GM18502 (cell line): ENCODE data around the gene TIMM13.

Experiments
- ATAC-seq: cut with Tn5 transposase; IDR thresholded peaks from one replicate; pipeline ENCODE4 v1.9.1; 2021; ENCODE audit warnings: mild to moderate bottlenecking; ENCODE audit not compliant: unreplicated experiment, poor library complexity

Gene TIMM13

DNA sequence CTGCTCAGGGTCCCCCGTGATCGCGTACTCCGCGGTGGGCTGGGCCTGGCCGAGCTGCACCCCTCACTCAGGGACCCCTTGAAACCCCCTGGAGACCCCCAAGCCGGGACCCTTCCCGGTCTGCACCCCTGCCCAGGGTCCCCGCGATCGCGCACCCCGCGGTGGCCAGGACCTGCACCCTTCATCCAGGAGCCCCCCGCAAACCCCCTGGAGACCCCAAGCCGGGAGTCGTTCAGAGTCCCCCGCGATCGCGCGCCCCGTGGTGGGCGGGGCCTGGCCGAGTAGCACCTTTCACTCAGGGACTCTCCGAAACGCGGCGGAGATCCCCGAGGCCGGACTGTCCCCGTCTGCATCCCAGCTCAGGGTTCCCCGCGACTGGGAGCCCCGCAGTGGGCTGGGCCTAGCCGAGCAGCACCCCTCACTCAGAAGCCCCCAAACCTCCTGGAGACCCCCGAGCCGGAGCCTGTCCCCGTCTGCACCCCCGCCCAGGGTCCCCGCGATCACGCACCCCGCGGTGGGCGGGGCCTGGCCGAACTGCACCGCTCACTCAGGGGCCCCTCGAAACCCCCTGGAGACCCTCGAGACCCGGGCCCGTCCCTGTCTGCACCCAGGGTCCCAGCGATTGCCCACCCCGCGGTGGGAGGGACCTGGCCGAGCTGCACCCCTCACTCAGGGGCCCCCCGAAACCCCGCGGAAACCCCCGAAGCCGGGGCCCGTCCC, 28.6 kb upstream of the TIMM13 start:
- peak; percentile 42 for ATAC-seq

DNA sequence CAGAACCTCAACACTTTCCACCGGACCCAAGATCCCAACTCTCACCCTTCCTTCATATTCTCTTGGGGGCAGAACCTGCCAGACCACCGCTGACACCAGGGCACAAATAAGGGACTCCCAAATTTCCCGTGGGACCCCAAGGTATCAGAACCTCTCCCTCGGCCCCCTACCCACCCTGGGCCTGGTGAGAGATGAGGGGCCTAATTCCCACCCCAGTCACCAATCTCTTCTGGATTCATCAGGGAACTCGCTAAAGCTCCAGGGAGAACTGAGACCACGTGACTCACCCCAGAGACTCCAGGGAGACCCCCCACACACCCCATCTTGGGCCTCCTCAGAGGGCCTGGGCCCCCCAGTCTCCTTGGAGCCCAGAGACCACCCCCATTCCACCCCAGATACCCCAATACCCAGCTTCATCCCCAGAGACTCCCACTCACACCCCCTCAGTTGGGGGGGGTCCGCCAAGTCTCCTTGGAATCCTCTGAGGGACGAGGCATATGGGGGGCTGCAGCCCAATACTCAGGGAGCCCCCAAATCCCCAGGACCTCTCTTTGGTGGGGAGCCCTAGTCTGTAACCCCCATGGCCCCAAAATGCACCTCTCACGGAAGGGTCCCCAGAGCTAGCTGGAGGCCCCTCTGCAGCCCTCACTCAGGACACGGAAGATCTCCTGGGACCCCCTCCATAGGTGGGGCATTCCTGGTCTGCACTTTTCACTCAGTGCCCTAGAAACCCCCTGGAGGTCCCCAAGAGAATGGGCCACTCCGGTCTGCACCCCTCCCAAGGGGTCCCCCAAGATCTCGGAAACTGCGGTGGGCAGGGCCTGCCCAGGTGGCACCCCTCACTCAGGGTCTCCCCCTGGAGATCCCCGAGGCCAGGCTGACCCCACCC, 27.8 kb upstream of the TIMM13 start:
- no peak for ATAC-seq

DNA sequence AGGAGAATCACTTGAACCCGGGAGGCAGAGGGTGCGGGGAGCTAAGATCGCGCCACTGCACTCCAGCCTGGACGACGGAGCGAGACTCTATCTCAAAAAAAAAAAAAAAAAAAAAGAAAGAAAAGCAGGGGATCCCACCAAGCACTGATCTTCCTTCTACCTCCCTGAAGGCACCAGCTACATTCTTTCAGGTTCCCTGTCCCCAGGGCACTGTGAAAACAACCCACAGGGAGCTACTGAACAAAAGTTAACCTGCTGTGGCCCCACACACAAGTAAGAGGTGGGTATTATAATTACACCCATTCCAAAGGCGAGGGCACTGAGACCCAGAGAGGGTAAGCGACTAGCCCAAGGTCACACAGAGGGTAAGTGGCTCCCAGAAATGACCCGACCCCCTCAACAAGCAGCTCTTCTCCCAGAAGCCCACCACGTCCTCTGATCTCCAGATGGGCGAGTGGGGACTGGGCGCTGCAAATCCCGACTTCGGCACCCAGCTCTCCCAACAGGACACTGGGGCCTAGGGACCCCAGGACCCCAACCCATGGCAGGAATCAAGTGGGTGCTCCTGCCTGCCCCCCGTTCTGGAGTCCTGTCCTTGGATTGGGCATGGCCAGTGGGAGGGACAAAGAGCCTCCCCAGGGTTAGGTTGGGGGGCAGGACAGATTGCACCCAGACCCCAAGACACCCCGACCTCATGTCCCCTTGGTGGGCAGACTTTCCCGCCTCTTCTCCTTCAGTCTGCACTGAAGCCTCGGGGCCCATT, 27.0 kb upstream of the TIMM13 start:
- ATAC-seq: no peak

DNA sequence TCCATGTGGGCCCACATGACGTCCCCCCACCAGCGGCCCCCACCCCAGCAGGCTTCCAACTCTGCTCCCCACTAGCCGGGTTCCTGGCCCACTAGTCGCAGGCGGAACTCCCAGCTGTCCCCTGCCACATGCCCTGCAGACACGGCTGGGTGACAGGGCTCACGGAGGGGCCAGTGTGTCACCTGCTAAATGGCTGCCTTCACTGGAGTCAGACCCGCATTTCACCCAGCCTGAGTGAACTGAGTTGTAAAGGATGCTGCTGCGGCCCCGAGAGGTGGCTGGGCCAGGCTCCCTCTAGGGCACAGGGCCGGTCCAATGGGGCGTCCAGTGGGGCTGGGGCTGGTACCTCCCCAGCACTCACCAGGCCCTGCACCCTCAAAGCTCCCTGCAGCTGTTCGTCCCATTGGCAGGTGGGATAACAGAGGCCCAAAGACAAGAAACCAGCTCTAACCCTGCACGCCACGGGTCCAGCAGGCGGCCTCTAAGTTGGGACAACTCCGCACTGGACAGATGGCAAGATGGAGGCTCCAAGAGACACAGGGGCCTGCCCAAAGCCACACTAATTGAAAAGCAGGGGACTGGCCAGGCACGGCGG, 26.1 kb upstream of the TIMM13 start:
- ATAC-seq: no peak

DNA sequence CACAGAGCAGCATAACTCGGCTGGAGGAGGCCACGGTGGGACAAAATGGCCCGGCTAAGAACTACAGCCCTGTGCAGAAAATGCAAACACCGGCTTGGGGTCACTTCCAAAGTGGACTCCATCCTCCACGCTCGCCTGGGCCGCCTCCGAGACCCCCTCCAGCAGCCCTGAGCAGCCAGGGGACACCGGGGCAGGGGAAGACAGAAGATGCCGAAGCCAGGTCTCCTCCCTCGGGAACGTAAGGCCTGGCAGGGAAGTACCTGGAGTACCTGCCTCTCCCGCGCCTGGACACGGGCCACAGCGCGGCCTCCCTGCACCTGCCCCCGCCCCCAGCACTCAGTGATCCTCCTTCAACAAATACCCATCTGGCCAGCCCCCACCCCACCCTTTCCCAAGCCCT, 24.4 kb upstream of the TIMM13 start:
- ATAC-seq: no peak

DNA sequence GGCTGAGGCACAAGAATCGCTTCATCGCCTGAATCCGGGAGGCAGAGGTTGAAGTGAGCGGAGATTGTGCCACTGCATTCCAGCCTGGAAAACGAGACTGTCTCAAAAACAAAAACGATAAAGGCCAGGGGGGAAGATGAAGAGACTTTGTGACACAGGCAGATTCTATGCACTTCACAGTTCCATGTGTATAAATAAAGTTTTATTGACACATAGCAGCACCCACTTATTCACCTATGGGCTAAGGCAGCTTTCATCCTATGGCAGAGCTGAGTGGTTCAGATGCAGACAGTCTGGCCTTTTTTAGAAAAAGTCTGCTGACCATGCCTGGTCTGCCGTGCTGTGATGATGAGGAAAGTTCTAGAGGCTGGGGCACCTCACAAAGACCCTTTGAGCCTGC, 23.8 kb upstream of the TIMM13 start:
- no peak for ATAC-seq

DNA sequence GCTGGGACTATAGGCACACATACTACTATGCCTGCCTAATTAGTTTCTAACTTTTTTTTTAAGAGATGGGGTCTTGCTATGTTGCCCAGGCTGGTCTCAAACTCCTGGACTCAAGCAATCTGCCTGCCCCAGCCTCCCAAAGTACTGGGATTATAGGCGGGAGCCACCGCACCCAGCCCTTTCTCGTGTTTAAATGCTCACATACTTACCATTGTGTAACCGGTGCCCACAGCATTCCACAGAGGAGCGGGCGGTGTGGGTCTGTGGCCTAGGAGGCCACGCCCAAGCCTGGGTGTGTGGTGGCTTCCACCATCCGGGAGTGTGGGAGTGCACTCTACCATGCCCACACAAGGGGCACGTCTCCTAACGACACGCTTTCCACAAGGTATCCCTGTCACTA, 21.6 kb upstream of the TIMM13 start:
- no peak for ATAC-seq

DNA sequence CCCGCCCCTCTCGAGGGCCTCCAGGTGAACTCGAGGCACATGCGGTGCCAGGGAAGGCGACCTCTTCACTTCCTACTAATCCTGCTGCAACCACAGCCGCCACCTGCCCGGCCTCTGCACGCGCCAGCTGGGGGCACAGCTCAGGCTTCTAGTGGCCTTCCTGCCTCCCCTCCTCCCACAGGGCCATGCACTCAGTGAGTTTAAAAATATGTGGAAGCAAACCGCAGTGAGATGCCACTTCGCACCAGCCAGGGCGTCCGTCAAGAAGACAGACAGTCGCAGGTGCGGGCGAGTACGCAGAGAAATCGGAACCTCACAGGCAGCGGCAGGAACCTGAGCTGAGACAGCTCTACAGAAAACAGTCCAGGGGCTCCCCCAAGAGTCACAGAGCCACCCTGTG, 19.0 kb upstream of the TIMM13 start:
- no peak for ATAC-seq

DNA sequence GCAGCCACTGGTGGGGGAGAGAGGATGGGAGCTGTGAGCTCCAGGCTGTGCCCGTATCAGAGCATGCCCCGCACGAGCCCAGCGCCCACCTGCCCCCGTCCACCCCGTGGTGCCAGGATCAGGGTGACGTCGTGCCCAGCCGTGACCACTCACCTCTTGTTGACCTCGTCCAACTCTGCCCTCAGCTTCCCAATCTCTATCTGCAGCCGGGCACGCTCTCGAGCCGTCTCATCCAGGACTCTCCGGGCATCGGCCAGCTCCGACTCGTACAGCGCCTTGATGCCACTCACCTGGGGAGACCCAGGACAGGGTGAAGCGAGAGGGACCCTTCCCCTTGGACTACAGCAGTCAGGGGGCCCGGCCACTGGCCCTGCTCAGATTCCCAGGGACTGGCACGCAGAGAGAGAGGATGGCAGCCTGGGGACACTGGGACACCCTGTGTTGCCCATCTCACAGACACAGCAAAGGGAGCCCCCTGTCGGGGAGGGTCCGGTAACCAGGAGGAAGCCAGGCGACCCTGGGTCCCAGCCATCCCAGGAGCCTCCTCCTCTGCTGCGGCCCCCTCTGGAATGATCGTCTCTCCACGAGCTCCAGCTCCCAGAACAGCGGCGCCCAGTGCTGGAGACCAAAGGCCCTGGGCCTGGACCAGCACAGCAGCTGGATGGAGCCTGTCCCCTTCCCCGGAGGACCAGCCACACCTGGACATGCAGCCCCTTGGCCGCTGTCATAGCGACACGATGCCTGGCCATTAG, 17.0 kb upstream of the TIMM13 start:
- ATAC-seq: no peak

DNA sequence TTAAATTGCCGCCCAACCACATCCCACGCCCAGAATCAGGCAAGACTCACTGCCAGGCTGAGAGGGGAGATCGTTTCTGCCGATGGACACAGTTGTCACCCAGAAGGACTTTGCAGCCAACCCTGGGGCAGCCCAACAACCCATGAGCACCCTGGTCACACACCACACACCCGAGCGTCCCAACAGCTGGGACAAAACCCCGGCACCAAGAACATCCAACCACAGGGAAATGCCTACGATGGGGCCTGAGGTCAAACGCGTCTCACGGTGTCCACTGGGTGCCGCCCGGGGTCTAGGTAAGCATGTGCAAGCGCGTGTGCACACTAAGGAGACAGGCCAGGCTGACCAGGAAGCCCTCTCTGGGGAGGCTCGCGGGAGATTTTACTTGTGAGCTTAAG, 16.4 kb upstream of the TIMM13 start:
- no peak for ATAC-seq

DNA sequence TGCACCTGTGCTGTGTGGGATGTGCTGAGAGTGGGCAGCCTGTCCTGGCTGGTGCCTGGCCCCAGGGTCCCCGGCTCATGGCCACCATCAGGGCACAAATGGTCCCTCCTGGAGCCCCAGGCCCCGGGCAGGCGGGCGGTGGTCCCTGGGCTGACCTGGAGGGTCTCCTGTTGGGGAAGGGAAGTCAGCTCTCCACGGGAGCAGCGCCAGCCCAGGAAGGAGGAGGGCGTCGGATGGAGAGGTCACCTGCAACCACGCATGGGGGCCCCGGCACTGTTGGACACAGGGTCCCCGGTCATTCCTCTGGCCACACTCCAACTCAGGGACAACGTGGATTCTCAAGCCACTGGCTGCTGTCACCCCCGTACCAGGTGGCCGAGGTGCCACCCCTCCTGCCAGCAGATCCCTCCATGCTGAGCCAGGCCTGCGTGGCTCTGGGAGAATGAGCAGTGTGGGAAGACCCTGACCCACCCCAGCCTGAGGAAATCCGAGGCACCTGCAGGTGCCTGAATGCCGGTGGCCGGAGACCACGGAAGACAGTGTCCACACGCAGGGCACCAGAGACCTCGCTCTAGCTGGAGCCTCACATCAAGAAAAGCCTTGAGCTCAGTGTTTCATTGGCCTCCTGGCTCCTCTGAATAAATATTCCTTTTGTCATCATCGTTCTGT, 15.9 kb upstream of the TIMM13 start:
- ATAC-seq: no peak

DNA sequence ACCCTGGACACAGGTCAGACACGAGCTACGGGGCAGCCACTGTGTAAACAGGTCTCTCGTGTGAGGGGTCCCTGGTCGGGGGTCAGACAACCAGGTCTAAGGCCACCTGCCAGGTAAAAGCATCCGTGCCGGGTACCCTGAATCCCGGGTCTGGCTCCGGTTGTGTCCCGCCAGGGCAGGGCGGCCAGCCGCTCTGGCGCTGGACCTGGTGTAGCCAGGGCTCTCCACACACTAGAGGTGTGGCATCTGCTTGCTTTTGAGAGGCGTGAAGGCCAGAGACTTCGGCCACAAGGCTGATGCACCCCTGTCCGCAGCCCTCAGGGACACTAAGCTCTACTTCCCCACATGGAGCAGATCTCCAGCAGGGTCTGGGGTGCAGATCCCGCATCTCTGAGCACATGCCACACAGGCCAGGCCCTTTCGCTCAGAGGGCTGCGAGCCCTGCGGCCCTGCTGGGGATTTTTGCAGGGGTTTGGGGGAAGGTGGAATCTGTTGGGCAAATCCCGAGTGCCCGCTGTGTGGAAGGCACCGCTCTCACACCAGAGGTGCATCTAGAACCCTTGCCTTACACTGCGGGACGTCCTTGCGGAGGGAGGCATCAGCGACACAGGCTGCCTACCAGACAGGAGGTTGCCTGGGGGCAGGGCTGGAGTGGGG, 13.8 kb upstream of the TIMM13 start:
- ATAC-seq: no peak

DNA sequence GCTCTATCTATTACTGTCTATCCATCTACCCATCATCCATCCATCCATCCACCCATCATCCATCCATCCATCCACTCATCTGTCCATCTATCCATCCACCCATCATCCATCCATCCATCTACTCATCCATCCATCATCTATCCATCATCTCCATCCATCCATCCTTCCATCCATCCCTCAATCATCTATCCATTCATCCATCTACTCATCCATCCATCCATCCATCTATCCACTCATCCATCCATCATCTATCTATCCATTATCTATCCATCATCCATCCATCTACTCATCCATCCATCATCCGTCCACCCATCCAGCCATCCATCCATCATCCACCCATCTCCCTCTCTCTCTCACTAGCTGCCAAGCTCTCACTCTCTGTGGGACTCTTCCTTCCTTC, 13.1 kb upstream of the TIMM13 start:
- ATAC-seq: no peak

DNA sequence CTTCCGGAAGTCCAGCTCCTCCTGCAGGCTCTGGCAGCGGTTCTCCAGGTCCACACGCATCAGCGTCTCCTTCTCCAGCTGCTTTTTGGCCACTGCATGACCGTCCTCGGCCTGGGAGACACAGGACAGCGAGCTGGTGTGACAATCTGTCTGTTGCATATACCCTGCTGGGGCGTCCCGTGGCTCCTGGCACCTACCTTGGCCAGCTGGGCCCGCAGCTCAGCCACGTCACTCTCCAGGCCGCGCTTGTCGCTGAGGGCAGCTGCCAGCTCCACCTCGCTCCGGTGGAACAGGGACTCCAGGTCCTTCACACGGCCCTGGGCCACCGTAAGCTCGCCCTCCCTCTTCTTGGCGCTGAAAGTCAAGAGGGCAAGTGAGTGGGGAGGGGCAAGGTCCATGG, 10.8 kb upstream of the TIMM13 start:
- ATAC-seq: no peak

DNA sequence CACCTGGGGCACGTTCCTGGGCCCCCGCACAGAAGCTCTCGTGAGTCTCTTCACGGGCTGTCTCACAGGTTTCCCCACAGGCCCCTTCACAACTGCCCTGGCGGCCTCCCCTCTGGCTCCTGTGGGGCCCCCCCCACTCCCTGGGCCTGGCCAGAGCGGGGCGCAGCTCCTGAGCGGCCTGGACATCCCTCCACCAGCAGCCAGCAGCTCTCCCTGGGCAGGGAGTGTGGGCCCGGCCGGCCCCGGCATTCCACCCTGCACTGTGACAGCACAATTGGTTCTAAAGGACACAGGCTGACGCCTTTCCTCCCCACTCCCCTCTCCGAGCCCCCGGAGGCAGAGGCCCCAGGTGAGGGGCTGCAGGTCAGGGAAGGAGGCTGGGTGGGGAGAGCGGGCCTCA, 9.5 kb upstream of the TIMM13 start:
- no peak for ATAC-seq

DNA sequence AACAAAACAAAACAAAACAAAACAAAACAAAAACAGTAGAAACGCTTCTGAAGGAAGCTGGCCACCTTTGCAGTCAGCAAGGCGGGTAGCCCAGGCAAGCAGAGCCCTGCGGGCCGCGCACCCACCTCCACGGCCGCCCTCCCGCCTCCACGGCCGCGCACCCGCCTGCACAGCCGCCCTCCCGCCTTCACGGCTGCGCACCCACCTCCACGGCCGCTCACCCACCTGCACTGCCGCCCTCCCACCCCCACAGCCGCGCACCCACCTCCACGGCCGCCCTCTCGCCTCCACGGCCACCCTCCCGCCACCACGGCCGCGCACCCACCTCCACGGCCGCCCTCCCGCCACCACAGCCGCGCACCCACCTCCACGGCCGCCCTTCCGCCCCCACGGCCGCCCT, 9.0 kb upstream of the TIMM13 start:
- ATAC-seq: no peak

DNA sequence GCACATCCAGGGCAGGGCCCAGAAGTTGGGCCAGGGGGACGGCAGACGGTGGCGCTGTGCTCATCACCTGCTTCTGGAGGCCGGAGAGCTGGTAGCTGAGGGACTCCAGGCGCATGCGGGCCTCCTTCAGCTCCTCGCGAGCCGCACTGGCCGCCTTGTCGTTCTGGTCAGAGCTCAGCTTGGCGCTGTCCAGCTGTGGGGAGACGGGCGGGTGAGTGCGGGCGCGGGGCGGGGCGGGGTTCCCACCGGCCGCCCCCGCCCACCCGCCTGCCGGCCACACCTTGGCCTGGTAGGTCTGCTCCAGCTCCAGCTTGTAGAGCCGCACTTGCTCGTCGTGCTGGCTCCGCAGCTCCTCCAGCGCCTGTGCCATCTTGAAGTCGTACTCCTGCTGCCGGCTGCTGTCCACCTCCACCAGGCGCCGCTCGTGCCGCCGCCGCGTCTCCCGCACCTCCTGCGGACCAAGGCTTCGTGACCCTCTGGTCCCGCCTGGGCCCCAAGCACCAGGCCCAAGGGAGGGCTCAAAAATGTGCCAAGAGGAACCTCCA, 7.4 kb upstream of the TIMM13 start:
- ATAC-seq: no peak

DNA sequence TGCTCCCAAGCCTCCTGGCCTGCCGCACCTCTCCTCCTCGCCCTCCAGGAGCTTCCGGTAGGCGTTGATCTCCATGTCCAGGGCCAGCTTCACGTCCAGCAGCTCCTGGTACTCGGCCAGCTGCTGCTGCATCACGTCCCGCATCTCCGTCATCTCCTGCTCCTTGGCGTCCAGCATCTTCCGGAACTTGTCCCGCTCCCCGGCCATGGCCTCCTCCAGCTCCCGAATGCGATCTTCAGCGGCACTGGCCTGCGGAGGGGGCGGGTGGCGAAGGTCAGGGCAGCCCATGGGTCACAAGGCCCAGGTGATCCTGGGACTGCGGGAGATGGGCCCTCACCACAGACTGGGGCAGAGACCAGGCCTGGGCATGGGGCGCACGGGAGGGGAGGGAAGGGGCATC, 6.9 kb upstream of the TIMM13 start:
- no peak for ATAC-seq

DNA sequence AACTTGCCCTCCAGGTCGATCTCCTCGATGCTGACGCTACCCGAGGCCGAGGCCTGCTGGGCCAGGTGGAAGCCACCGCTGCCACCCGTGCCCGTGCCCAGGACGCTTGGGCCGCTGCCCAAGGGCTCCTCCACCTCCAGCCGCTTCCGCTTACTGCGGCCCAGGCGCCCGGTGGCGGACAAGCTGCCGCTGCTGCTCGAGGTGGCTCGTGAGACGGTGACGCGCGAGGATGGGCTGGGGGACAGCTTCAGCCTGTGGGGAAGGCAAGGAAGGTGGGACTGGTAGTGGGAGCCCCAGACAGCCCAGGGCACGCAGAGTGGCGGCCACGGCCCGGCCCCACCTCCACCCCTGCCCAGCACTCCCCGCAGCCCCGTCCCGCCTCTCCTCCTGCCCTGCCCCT, 6.5 kb upstream of the TIMM13 start:
- ATAC-seq: no peak
